Esophagus squamous epithelium (tissue), 5 donors: ENCODE data around the gene ESYT2. TPM values are rescaled to one million over a fixed set of nuclear protein-coding genes. Genes with fewer than 3 reads are reported as not detected.

Source experiments
- DNase-seq: peaks from one replicate; lab custom pipeline; 2025; lab: John Stamatoyannopoulos, UW
- H3K27ac ChIP-seq, 4 donors: fragments of 200-600 bp; sonication (generic); one replicate each; pipeline ENCODE4 v1.5.1; 2016 to 2019; ENCODE audit warnings: mild to moderate bottlenecking in 1 of 4
- H3K27me3 ChIP-seq, 4 donors: fragments of 200-600 bp; sonication (generic); 1 replicate in 3 of 4; 2 replicates in 1 of 4; pipeline versions ENCODE4 v1.5.1 to v1.6.0; 2017 to 2021; ENCODE audit warnings: antibody characterized with exemption in 1 of 4
- H3K36me3 ChIP-seq, 3 donors: fragments of 200-600 bp; sonication (generic); one replicate each; pipeline ENCODE4 v1.5.1; 2016 to 2019
- H3K4me1 ChIP-seq, 3 donors: fragments of 200-600 bp; sonication (generic); one replicate each; pipeline ENCODE4 v1.5.1; 2017 to 2019
- H3K4me3 ChIP-seq, 4 donors: fragments of 200-600 bp; sonication (generic); 1 replicate in 3 of 4; 2 replicates in 1 of 4; pipeline ENCODE4 v1.5.1; 2016 to 2019; ENCODE audit warnings: mild to moderate bottlenecking in 2 of 4, moderate library complexity in 1 of 4
- H3K9me3 ChIP-seq, 3 donors: fragments of 200-600 bp; sonication (generic); one replicate each; pipeline ENCODE4 v1.5.1; 2016 to 2019
- CTCF ChIP-seq, 6 experiments: fragments of 450-650 bp in 4 of 6; fragments of 200-600 bp in 2 of 6; sonication (generic) in 2 of 6; IDR thresholded peaks; one replicate each; pipeline ENCODE4 v1.5.1; 2016 to 2019; ENCODE audit warnings: antibody characterized with exemption in 6 of 6, mild to moderate bottlenecking in 4 of 6, moderate library complexity in 4 of 6
- POLR2A ChIP-seq, 4 donors: fragments of 450-650 bp; IDR thresholded peaks; one replicate each; pipeline ENCODE4 v1.6.1; 2017; ENCODE audit warnings: antibody characterized with exemption in 4 of 4, mild to moderate bottlenecking in 4 of 4, moderate library complexity in 3 of 4
- WGBS, 2 donors: methylation state at CpG; one replicate each; pipeline ENCODE4 v1.1.5; 2018; 5-methylcytosine and 5-hydroxymethylcytosine counted together
- intact Hi-C: fragments of 100-400 bp; cut with DNase I; formaldehyde crosslinking; loops from one replicate; pipeline ENCODE4 v1.15.0; 2022
- total RNA-seq, 4 donors: library from RNA; depleted of rRNA; stranded (reverse); fragments of >200 nt; gene quantifications; one replicate each; pipeline ENCODE4 v1.1.0, GENCODE V29; 2016
- donor health status: DM: yes; HTN: yes; CAD: no.

ESYT2 gene
- total RNA-seq, 4 donors from 2014 or later = 52.1 to 94.2 (median 60.5) TPM

GRCh38 chr7:158834878-158835784 is 5.8 kb upstream of the ESYT2 start:
- H3K27ac ChIP-seq = no peak overlapping the region
- DNase-seq = no peak
- intact Hi-C loops = loop anchor here (10.0 kb wide), 1 partner anchor 130 kb away; the partner anchor contains the start of gene NCAPG2
- no peaks in the 10 kb centered on the region for H3K36me3 ChIP-seq
- peaks cover 0 to 14% (median 5%) of the 10 kb centered on the region in 3 donors for H3K4me1 ChIP-seq
- H3K4me3 ChIP-seq = no peak overlapping the region
- 58 to 74% methylated on average over 20 to 21 of the region's 21 CpGs for WGBS, 2 donors
- H3K27me3 ChIP-seq = no peaks in the 10 kb centered on the region
- no peak for TF ChIP-seq CTCF (IDR thresholded peaks at IDR 0.05)
- no peak for TF ChIP-seq POLR2A (IDR thresholded peaks at IDR 0.05)
- no peaks in the 10 kb centered on the region for H3K9me3 ChIP-seq

GRCh38 chr7:158832994-158833393 is 3.7 kb upstream of the ESYT2 start:
- intact Hi-C loops = loop anchor here (10.0 kb wide), 1 partner anchor 128 kb away; the partner anchor contains the start of gene NCAPG2
- peaks cover 0 to 15% (median 5%) of the 10 kb centered on the region in 3 donors for H3K4me1 ChIP-seq
- H3K4me3 ChIP-seq = no peak overlapping the region
- H3K36me3 ChIP-seq = no peaks in the 10 kb centered on the region
- no peaks in the 10 kb centered on the region for H3K27me3 ChIP-seq
- TF ChIP-seq CTCF (IDR thresholded peaks at IDR 0.05) = no peak
- TF ChIP-seq POLR2A (IDR thresholded peaks at IDR 0.05) = no peak
- no peak for DNase-seq
- H3K9me3 ChIP-seq = no peaks in the 10 kb centered on the region
- WGBS, 2 donors = 83 to 86% methylated on average over 2 to 3 of the region's 3 CpGs
- H3K27ac ChIP-seq = no peak overlapping the region

- Histone ChIP-seq H3K27ac (no peak overlapping the region), H3K27me3 (no peaks in the 10 kb centered on the region), H3K4me1 (peaks cover 6 to 26% (median 6%) of the 10 kb centered on the region in 3 donors), H3K4me3 (no peak overlapping the region), H3K36me3 (peaks cover 0 to 2% (median 0%) of the 10 kb centered on the region in 3 donors), H3K9me3 (no peaks in the 10 kb centered on the region)
- WGBS, 2 donors = 90 to 92% methylated on average over 6 of the region's 6 CpGs
- no peak for TF ChIP-seq CTCF (IDR thresholded peaks at IDR 0.05)
- no peak for TF ChIP-seq POLR2A (IDR thresholded peaks at IDR 0.05)
- intact Hi-C loops = loop anchor here (10.0 kb wide), 1 partner anchor 127 kb away; the partner anchor contains the start of gene NCAPG2
- DNase-seq = no peak
Observed at GRCh38 chr7:158831738-158832091, 2.4 kb upstream of the ESYT2 start.

GRCh38 chr7:158830211-158830723 is 958 bp upstream of the ESYT2 start:
- Histone ChIP-seq H3K27ac (peak overlapping the region; percentile 93 to 99 (median 98)), H3K4me1 (peaks cover 6 to 39% (median 7%) of the 10 kb centered on the region in 3 donors), H3K9me3 (no peaks in the 10 kb centered on the region), H3K36me3 (peaks cover 0 to 11% (median 0%) of the 10 kb centered on the region in 3 donors), H3K27me3 (no peaks in the 10 kb centered on the region), H3K4me3 (peak overlapping the region; percentile 76 to 96 (median 91))
- DNase-seq = no peak
- TF ChIP-seq CTCF (IDR thresholded peaks at IDR 0.05) = no peak
- TF ChIP-seq POLR2A (IDR thresholded peaks at IDR 0.05) = no peak
- intact Hi-C loops = loop anchor here (10.0 kb wide), 1 partner anchor 125 kb away; the partner anchor contains the start of gene NCAPG2
- WGBS, 2 donors = 1 to 4% methylated on average over 11 to 14 of the region's 14 CpGs

- no peak for DNase-seq
- peaks cover 13 to 52% (median 17%) of the 10 kb centered on the region in 3 donors for H3K4me1 ChIP-seq
- WGBS, 2 donors = 0% methylated on average over 1 of the region's 38 CpGs; no CpG with 5 or more reads in 1 of the 2 donors
- no peak for TF ChIP-seq POLR2A (IDR thresholded peaks at IDR 0.05)
- TF ChIP-seq CTCF (IDR thresholded peaks at IDR 0.05) = no peak
- H3K9me3 ChIP-seq = no peaks in the 10 kb centered on the region
- peak overlapping the region; percentile 93 to 99 (median 98) for H3K27ac ChIP-seq
- H3K36me3 ChIP-seq = peaks cover 0 to 11% (median 0%) of the 10 kb centered on the region in 3 donors
- intact Hi-C loops = no loop called here
- peak overlapping the region; percentile 76 to 96 (median 91) for H3K4me3 ChIP-seq
- no peaks in the 10 kb centered on the region for H3K27me3 ChIP-seq
Observed at GRCh38 chr7:158829021-158829341, 328 bp downstream of the ESYT2 start.
